Measurements from ENCODE around the gene CHSY1.

GRCh38 chr15:101244036-101244781, 7.6 kb downstream of the CHSY1 start:
- no peak for TF ChIP-seq EZH2 (IDR thresholded peaks at IDR 0.05; ENCODE audit: insufficient read depth, poor library complexity, severe bottlenecking)
- TF ChIP-seq EZH2phosphoT487 (IDR thresholded peaks at IDR 0.05; ENCODE audit: insufficient read depth, low read depth), result no peak

Data from GM23248 (cell line).